GM12891 (cell line): ENCODE results near the gene RMI1.

ENCODE experiments used
- POLR2A ChIP-seq: IDR thresholded peaks from 2 replicates; pipeline ENCODE4 v1.6.1; 2011; ENCODE audit warnings: low read depth, low read length, control low read depth
- SPI1 ChIP-seq: IDR thresholded peaks from 2 replicates; pipeline ENCODE4 v1.6.1; 2011; ENCODE audit warnings: low read depth, low read length, control low read depth

DNA sequence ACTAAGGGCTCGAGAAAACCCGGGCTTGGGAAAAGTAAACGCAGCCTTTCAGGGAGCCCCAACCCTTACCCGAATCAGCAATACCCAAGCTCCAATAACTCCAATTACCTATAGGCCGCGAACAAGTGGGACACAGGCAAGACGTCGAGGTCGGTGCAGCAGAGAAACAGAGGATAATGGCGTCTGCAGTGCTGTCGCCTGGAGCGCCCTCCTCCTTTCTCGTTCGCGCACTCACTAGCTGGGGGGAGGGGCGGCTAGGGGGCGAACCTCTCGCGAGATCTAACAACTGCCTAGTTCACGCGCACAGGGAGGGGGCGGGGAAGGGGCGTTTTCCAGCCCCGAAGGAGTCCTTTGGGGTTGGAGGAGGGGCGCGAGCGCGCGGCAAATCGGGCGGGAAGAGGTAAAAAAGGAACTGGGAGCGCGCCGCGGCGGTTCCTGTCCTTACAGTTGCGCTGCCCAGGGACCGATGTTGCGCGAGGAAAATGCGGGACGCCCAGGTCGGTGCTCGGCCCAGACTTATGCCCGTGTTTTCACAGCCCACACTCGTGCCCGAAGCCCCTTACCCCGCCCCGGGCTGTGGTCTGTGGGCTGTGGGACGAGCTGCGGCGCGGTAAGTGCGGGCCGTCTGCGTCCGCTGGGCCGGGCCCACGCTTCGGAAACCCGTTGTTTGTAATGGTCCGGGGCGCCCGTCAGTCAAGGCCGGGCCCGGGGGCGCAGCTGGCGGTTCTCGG lies at the start of gene RMI1:
- TF ChIP-seq POLR2A (peak; percentile 89), SPI1 (peak; percentile 92)
